ENCODE data around the gene PSMC3IP. TPM values are rescaled to one million over a fixed set of nuclear protein-coding genes. Genes with fewer than 3 reads are reported as not detected.
A peak's percentile ranks its signal among the peaks of the same experiment; 100 is the strongest.

The PSMC3IP gene
- total and polyA plus RNA-seq, 4 donors: 0.58 to 3.0 (median 1.1) TPM

DNA sequence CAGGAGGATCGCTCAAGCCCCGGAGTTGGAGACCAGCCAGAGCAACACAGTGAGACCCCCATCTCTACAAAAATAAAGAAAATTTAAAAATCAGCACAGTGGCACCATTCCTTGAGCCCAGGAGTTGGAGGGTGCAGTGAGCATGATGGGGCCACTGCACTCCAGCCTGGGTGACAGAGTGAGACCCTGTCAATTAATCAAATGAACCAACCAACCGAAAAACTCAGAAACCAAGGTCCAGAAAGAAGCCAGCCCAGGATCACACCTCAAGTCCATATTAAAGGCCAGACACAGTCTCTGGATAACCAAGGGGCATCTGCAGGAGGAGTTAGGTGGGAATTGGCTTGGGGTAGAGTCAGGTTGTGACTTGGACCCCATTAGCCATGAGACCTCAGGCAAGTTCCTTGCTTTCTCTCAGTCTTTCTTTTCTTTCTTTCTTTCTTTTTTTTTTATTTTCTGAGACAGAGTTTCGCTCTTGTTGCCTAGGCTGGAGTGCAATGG, 22.4 kb downstream of the PSMC3IP start:
- H3K4me1 ChIP-seq (ENCODE audit: control insufficient read depth in 4 of 4, insufficient read depth in 4 of 4, low read length in 3 of 4): peaks cover 0 to 20% (median 11%) of the 10 kb centered on the region in 4 donors
- no peaks in the 10 kb centered on the region for H3K27me3 ChIP-seq (ENCODE audit: control insufficient read depth in 4 of 4, insufficient read depth in 4 of 4, low read length in 3 of 4)
- TF ChIP-seq, protein P1, sequence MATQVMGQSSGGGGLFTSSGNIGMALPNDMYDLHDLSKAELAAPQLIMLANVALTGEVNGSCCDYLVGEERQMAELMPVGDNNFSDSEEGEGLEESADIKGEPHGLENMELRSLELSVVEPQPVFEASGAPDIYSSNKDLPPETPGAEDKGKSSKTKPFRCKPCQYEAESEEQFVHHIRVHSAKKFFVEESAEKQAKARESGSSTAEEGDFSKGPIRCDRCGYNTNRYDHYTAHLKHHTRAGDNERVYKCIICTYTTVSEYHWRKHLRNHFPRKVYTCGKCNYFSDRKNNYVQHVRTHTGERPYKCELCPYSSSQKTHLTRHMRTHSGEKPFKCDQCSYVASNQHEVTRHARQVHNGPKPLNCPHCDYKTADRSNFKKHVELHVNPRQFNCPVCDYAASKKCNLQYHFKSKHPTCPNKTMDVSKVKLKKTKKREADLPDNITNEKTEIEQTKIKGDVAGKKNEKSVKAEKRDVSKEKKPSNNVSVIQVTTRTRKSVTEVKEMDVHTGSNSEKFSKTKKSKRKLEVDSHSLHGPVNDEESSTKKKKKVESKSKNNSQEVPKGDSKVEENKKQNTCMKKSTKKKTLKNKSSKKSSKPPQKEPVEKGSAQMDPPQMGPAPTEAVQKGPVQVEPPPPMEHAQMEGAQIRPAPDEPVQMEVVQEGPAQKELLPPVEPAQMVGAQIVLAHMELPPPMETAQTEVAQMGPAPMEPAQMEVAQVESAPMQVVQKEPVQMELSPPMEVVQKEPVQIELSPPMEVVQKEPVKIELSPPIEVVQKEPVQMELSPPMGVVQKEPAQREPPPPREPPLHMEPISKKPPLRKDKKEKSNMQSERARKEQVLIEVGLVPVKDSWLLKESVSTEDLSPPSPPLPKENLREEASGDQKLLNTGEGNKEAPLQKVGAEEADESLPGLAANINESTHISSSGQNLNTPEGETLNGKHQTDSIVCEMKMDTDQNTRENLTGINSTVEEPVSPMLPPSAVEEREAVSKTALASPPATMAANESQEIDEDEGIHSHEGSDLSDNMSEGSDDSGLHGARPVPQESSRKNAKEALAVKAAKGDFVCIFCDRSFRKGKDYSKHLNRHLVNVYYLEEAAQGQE (IDR thresholded peaks at IDR 0.05): no peak
- TF ChIP-seq EGR1 (IDR thresholded peaks at IDR 0.05; ENCODE audit: low read depth in 2 of 2) (no peak), FOXA2 (IDR thresholded peaks at IDR 0.05) (no peak), TAF1 (conservative IDR thresholded peaks at IDR 0.05) (no peak), JUND (IDR thresholded peaks at IDR 0.05) (no peak), YY1 (IDR thresholded peaks at IDR 0.05) (no peak)
- TF ChIP-seq, protein P2, sequence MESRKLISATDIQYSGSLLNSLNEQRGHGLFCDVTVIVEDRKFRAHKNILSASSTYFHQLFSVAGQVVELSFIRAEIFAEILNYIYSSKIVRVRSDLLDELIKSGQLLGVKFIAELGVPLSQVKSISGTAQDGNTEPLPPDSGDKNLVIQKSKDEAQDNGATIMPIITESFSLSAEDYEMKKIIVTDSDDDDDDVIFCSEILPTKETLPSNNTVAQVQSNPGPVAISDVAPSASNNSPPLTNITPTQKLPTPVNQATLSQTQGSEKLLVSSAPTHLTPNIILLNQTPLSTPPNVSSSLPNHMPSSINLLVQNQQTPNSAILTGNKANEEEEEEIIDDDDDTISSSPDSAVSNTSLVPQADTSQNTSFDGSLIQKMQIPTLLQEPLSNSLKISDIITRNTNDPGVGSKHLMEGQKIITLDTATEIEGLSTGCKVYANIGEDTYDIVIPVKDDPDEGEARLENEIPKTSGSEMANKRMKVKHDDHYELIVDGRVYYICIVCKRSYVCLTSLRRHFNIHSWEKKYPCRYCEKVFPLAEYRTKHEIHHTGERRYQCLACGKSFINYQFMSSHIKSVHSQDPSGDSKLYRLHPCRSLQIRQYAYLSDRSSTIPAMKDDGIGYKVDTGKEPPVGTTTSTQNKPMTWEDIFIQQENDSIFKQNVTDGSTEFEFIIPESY (IDR thresholded peaks at IDR 0.05): no peak
- TF ChIP-seq, protein P3, sequence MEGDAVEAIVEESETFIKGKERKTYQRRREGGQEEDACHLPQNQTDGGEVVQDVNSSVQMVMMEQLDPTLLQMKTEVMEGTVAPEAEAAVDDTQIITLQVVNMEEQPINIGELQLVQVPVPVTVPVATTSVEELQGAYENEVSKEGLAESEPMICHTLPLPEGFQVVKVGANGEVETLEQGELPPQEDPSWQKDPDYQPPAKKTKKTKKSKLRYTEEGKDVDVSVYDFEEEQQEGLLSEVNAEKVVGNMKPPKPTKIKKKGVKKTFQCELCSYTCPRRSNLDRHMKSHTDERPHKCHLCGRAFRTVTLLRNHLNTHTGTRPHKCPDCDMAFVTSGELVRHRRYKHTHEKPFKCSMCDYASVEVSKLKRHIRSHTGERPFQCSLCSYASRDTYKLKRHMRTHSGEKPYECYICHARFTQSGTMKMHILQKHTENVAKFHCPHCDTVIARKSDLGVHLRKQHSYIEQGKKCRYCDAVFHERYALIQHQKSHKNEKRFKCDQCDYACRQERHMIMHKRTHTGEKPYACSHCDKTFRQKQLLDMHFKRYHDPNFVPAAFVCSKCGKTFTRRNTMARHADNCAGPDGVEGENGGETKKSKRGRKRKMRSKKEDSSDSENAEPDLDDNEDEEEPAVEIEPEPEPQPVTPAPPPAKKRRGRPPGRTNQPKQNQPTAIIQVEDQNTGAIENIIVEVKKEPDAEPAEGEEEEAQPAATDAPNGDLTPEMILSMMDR (IDR thresholded peaks at IDR 0.05; ENCODE audit: low read depth, low read length, missing input control): no peak
- peak overlapping the region; percentile 80 to 90 for H3K9ac ChIP-seq (ENCODE audit: low read depth in 1 of 2, low read length in 2 of 2)
- H3K9me3 ChIP-seq (ENCODE audit: control insufficient read depth in 4 of 4, low read length in 3 of 4): no peaks in the 10 kb centered on the region
- H3K27ac ChIP-seq (ENCODE audit: low read depth in 1 of 2, low read length in 2 of 2): peak overlapping the region; percentile 88 to 93
- 27% methylated on average over 4 of the region's 4 CpGs for WGBS
- no peaks in the 10 kb centered on the region for H3K36me3 ChIP-seq (ENCODE audit: control insufficient read depth in 4 of 4, insufficient read depth in 3 of 4, low read depth in 1 of 4, low read length in 3 of 4)
- no peak for DNase-seq (ENCODE audit: low spot score)
- H3K4me3 ChIP-seq (ENCODE audit: low read depth in 1 of 3, low read length in 3 of 3): peak overlapping the region; percentile 71 to 85 (median 71)

DNA sequence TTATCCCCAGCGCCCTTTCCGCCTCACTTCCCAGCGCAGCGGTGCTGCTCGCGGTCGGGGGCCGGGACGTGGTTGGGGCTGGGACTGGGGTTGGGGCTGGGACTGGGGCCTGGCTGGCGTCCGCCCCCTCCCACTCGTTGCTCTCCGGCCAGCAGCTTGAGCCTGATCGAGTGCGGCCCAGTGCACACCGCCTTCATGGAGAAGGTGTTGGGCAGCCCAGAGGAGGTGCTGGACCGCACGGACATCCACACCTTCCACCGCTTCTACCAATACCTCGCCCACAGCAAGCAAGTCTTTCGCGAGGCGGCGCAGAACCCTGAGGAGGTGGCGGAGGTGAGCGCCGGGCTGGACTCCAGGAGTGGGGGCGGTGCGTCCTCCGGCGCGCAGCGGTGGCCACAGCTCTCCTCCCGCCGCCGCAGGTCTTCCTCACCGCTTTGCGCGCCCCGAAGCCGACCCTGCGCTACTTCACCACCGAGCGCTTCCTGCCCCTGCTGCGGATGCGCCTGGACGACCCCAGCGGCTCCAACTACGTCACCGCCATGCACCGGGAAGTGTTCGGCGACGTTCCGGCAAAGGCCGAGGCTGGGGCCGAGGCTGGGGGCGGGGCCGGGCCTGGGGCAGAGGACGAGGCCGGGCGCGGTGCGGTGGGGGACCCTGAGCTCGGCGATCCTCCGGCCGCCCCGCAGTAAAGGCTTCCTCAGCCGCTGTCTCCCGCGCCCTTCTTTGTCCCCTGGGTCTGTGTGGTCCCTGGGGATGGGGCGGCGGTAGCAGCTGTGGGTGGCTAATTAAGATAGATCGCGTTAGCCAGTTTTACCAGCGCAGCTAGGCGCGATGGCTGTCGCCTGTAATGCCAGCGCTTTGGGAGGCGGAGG, 23.0 kb downstream of the PSMC3IP start:
- under 1% methylated on average over 82 of the region's 82 CpGs for WGBS
- Histone ChIP-seq H3K27ac (ENCODE audit: low read depth in 1 of 2, low read length in 2 of 2) (peak overlapping the region; percentile 88 to 93), H3K36me3 (ENCODE audit: control insufficient read depth in 4 of 4, insufficient read depth in 3 of 4, low read depth in 1 of 4, low read length in 3 of 4) (no peaks in the 10 kb centered on the region), H3K9ac (ENCODE audit: low read depth in 1 of 2, low read length in 2 of 2) (peak overlapping the region; percentile 80 to 90), H3K27me3 (ENCODE audit: control insufficient read depth in 4 of 4, insufficient read depth in 4 of 4, low read length in 3 of 4) (no peaks in the 10 kb centered on the region), H3K4me1 (ENCODE audit: control insufficient read depth in 4 of 4, insufficient read depth in 4 of 4, low read length in 3 of 4) (peaks cover 0 to 20% (median 11%) of the 10 kb centered on the region in 4 donors), H3K4me3 (ENCODE audit: low read depth in 1 of 3, low read length in 3 of 3) (peak overlapping the region; percentile 71 to 85 (median 71)), H3K9me3 (ENCODE audit: control insufficient read depth in 4 of 4, low read length in 3 of 4) (no peaks in the 10 kb centered on the region)
- peak; percentile 76 for DNase-seq (ENCODE audit: low spot score)
- TF ChIP-seq HNF4G (IDR thresholded peaks at IDR 0.05) (no peak), TAF1 (conservative IDR thresholded peaks at IDR 0.05) (no peak), SP1 (IDR thresholded peaks at IDR 0.05) (no peak), FOXA1 (IDR thresholded peaks at IDR 0.05) (no peak), FOXA2 (IDR thresholded peaks at IDR 0.05) (no peak), GABPA (IDR thresholded peaks at IDR 0.05 in 1 of 2, conservative IDR thresholded peaks at IDR 0.05 in 1 of 2) (peak in 1 of 2 donors; percentile 79), EGR1 (IDR thresholded peaks at IDR 0.05; ENCODE audit: low read depth in 2 of 2) (no peak), RXRA (IDR thresholded peaks at IDR 0.05) (peak in 1 of 2 donors; percentile 11), YY1 (IDR thresholded peaks at IDR 0.05) (peak; percentile 47), HNF4A (conservative IDR thresholded peaks at IDR 0.05) (no peak)
- TF ChIP-seq, protein P4, sequence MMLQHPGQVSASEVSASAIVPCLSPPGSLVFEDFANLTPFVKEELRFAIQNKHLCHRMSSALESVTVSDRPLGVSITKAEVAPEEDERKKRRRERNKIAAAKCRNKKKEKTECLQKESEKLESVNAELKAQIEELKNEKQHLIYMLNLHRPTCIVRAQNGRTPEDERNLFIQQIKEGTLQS (IDR thresholded peaks at IDR 0.05): no peak
- TF ChIP-seq, protein P5, sequence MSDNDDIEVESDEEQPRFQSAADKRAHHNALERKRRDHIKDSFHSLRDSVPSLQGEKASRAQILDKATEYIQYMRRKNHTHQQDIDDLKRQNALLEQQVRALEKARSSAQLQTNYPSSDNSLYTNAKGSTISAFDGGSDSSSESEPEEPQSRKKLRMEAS (IDR thresholded peaks at IDR 0.05): no peak
- TF ChIP-seq, protein P2 (IDR thresholded peaks at IDR 0.05): no peak
- TF ChIP-seq, protein P3 (IDR thresholded peaks at IDR 0.05; ENCODE audit: low read depth, low read length, missing input control): no peak
